ENCODE results near the gene ZGPAT.

- TF ChIP-seq CTCF (IDR thresholded peaks at IDR 0.05) (no peak), POLR2A (IDR thresholded peaks at IDR 0.05) (no peak), POLR2AphosphoS5 (IDR thresholded peaks at IDR 0.05) (no peak), EP300 (IDR thresholded peaks at IDR 0.05) (no peak)
These were observed 36.3 kb downstream of the ZGPAT start for GRCh38 chr20:63744158-63744557.

Data from upper lobe of left lung (tissue), 4 donors.